Measurements from ENCODE around the gene NCOR1.

DNA sequence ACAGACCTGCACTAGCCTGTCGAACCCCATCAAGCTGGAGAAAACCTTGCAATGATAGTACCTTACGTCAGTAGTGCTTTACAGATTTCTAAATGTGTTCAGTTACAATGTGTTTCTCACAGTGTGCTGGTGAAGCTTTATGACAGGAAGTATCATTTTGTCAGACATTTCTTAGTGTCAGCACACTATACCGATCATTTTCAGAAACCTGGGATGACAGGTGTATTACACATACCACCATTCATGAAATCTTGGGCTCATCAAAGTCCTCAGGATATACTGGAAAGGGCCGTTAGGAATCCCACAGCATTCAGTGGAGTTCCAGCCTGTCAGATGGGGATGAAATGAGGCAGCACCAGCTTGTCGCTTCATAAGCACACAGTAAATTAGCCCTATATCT is 188.4 kb downstream of the NCOR1 start:
- TF ChIP-seq EP300 (IDR thresholded peaks at IDR 0.05; ENCODE audit: borderline replicate concordance): no peak
- TF ChIP-seq, protein P1, sequence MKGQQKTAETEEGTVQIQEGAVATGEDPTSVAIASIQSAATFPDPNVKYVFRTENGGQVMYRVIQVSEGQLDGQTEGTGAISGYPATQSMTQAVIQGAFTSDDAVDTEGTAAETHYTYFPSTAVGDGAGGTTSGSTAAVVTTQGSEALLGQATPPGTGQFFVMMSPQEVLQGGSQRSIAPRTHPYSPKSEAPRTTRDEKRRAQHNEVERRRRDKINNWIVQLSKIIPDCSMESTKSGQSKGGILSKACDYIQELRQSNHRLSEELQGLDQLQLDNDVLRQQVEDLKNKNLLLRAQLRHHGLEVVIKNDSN (IDR thresholded peaks at IDR 0.05): no peak
- no peak for TF ChIP-seq CEBPB (IDR thresholded peaks at IDR 0.05)
- TF ChIP-seq, protein P2, sequence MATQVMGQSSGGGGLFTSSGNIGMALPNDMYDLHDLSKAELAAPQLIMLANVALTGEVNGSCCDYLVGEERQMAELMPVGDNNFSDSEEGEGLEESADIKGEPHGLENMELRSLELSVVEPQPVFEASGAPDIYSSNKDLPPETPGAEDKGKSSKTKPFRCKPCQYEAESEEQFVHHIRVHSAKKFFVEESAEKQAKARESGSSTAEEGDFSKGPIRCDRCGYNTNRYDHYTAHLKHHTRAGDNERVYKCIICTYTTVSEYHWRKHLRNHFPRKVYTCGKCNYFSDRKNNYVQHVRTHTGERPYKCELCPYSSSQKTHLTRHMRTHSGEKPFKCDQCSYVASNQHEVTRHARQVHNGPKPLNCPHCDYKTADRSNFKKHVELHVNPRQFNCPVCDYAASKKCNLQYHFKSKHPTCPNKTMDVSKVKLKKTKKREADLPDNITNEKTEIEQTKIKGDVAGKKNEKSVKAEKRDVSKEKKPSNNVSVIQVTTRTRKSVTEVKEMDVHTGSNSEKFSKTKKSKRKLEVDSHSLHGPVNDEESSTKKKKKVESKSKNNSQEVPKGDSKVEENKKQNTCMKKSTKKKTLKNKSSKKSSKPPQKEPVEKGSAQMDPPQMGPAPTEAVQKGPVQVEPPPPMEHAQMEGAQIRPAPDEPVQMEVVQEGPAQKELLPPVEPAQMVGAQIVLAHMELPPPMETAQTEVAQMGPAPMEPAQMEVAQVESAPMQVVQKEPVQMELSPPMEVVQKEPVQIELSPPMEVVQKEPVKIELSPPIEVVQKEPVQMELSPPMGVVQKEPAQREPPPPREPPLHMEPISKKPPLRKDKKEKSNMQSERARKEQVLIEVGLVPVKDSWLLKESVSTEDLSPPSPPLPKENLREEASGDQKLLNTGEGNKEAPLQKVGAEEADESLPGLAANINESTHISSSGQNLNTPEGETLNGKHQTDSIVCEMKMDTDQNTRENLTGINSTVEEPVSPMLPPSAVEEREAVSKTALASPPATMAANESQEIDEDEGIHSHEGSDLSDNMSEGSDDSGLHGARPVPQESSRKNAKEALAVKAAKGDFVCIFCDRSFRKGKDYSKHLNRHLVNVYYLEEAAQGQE (IDR thresholded peaks at IDR 0.05; ENCODE audit: low read depth): no peak
- no peak for TF ChIP-seq TCF12 (IDR thresholded peaks at IDR 0.05; ENCODE audit: low read depth)
- no peak for TF ChIP-seq TAF1 (IDR thresholded peaks at IDR 0.05; ENCODE audit: low read depth)
- no peak for TF ChIP-seq NFIC (IDR thresholded peaks at IDR 0.05)
- TF ChIP-seq ZBTB7A (IDR thresholded peaks at IDR 0.05; ENCODE audit: low read depth): no peak
- TF ChIP-seq EGR1 (IDR thresholded peaks at IDR 0.05): no peak

All from Ishikawa (cell line).